HepG2 (cell line): ENCODE data around the gene FMNL1. TPM values are rescaled to one million over a fixed set of nuclear protein-coding genes. Genes with fewer than 3 reads are reported as not detected.

Experiments
- ATM ChIP-seq: fragments of 450-650 bp; IDR thresholded peaks from 2 replicates; pipeline ENCODE4 v1.7.1; 2017; ENCODE audit warnings: mild to moderate bottlenecking, borderline replicate concordance
- BCLAF1 ChIP-seq: fragments of 450-650 bp; IDR thresholded peaks from 2 replicates; pipeline ENCODE4 v1.6.1; 2017; ENCODE audit warnings: mild to moderate bottlenecking
- EED ChIP-seq: sonication (generic); formaldehyde crosslinking; IDR thresholded peaks from 2 replicates; pipeline ENCODE4 v1.5.0; 2020; ENCODE audit warnings: mild to moderate bottlenecking, missing genetic modification reagents
- GABPA ChIP-seq, 2 experiments: IDR thresholded peaks; 2 replicates each; pipeline ENCODE4 v1.6.1; 2011 to 2016; ENCODE audit warnings: low read depth in 2 of 2, low read length in 1 of 2, missing biosample characterization in 1 of 2, missing genetic modification characterization in 1 of 2
- GABPB1 ChIP-seq: IDR thresholded peaks from 2 replicates; pipeline ENCODE4 v1.6.1; 2016; ENCODE audit warnings: mild to moderate bottlenecking, missing genetic modification reagents, moderate library complexity, missing compliant biosample characterization
- HOXA7 ChIP-seq: sonication (generic); formaldehyde crosslinking; IDR thresholded peaks from 2 replicates; pipeline ENCODE4 v1.8.1; 2022; ENCODE audit warnings: mild to moderate bottlenecking, missing genetic modification reagents, moderate library complexity
- LCORL ChIP-seq, 2 experiments: fragments of 450-650 bp in 1 of 2; sonication (generic) in 1 of 2; formaldehyde crosslinking in 1 of 2; IDR thresholded peaks; 2 replicates each; pipeline versions ENCODE4 v1.5.0 to v1.6.1; 2017 to 2020; ENCODE audit warnings: antibody characterized with exemption in 1 of 2, missing genetic modification reagents in 1 of 2
- NCOR1 ChIP-seq: fragments of 200-600 bp; sonication (generic); IDR thresholded peaks from 2 replicates; pipeline ENCODE4 v1.7.0; 2017; ENCODE audit warnings: antibody characterized with exemption, low read length, borderline replicate concordance
- PHB2 ChIP-seq: fragments of 450-650 bp; IDR thresholded peaks from 2 replicates; pipeline ENCODE4 v1.6.1; 2018; ENCODE audit not compliant: partially characterized antibody
- PHF20 ChIP-seq: sonication (generic); formaldehyde crosslinking; IDR thresholded peaks from 2 replicates; pipeline ENCODE4 v1.5.0; 2020; ENCODE audit warnings: mild to moderate bottlenecking, missing genetic modification reagents
- PITX1 ChIP-seq: sonication (generic); formaldehyde crosslinking; IDR thresholded peaks from 2 replicates; pipeline ENCODE4 v1.5.1; 2020; ENCODE audit warnings: mild to moderate bottlenecking, missing genetic modification reagents
- PRDM15 ChIP-seq: sonication (generic); formaldehyde crosslinking; IDR thresholded peaks from 2 replicates; pipeline ENCODE4 v1.4.0; 2020; ENCODE audit warnings: missing genetic modification reagents
- ZBTB4 ChIP-seq: sonication (generic); formaldehyde crosslinking; IDR thresholded peaks from 2 replicates; pipeline ENCODE4 v1.4.0; 2020; ENCODE audit warnings: missing genetic modification reagents, mild to moderate bottlenecking, borderline replicate concordance
- ZNF331 ChIP-seq: sonication (generic); formaldehyde crosslinking; IDR thresholded peaks from 2 replicates; pipeline ENCODE4 v1.4.0; 2020; ENCODE audit warnings: missing genetic modification reagents
- ZNF513 ChIP-seq: sonication (generic); formaldehyde crosslinking; conservative IDR thresholded peaks from 2 replicates; pipeline ENCODE4 v1.5.0; 2020; ENCODE audit warnings: missing genetic modification reagents
- ZNF552 ChIP-seq: sonication (generic); formaldehyde crosslinking; IDR thresholded peaks from 2 replicates; pipeline ENCODE4 v1.9.0; 2022; ENCODE audit warnings: missing genetic modification reagents, mild to moderate bottlenecking, borderline replicate concordance
- ZNF883 ChIP-seq: sonication (generic); formaldehyde crosslinking; IDR thresholded peaks from 2 replicates; pipeline ENCODE4 v1.5.1; 2020; ENCODE audit warnings: mild to moderate bottlenecking, missing genetic modification reagents; ENCODE audit errors: not compliant biosample characterization
- polyA plus RNA-seq, 8 experiments: library from polyadenylated mRNA; depleted of rRNA in 3 of 8; stranded (reverse) in 7 of 8; unstranded in 1 of 8; fragments of >200 nt; fragmentation: Illumina TruSeq in 4 of 8; extraction: Trizol in 4 of 8; gene quantifications; 2 replicates each; pipeline versions ENCODE4 v1.2.1 to v1.2.3, GENCODE V29; 2011 to 2016; ENCODE audit warnings: low read depth in 4 of 8, missing spikeins in 1 of 8, mixed read lengths in 1 of 8; ENCODE audit not compliant: insufficient read depth in 1 of 8
- total RNA-seq, 5 experiments: library from RNA; depleted of rRNA; stranded (reverse); fragments of >200 nt; fragmentation: Illumina TruSeq; extraction: Trizol; gene quantifications; 2 replicates each; pipeline ENCODE4 v1.2.3, GENCODE V29; 2016; ENCODE audit warnings: low read depth in 1 of 5

FMNL1 gene
- total and polyA plus RNA-seq, 2 of the 13 experiments (the other 11 are each of a cell fraction or from before 2014, with no cell fraction given): 0.53 to 0.70 TPM

- TF ChIP-seq ZBTB4 (CRISPR knock-in tag) (no peak), PITX1 (CRISPR knock-in tag) (peak; percentile 82), EED (CRISPR knock-in tag) (peak; percentile 74; the same call in 1 of the 2 replicates), ATM (no peak), PRDM15 (CRISPR knock-in tag) (no peak), ZNF513 (CRISPR knock-in tag) (no peak), ZNF883 (no peak), LCORL (IDR thresholded peaks at IDR 0.05) (no peak), LCORL (CRISPR knock-in tag; IDR thresholded peaks at IDR 0.05) (peak; percentile 91), PHB2 (no peak), GABPA (IDR thresholded peaks at IDR 0.05; ENCODE audit: low read depth, low read length) (peak; percentile 60), GABPA (CRISPR knock-in tag; IDR thresholded peaks at IDR 0.05; ENCODE audit: low read depth) (peak; percentile 91), ZNF331 (CRISPR knock-in tag) (peak; percentile 71; the same call in 1 of the 2 replicates), NCOR1 (peak; percentile 36; the same call in 1 of the 2 replicates), HOXA7 (CRISPR knock-in tag) (no peak), GABPB1 (peak; percentile 94), ZNF552 (no peak), PHF20 (peak; percentile 59), BCLAF1 (no peak)
Measured at GRCh38 chr17:45172541-45173286, 49.0 kb upstream of the FMNL1 start (continued).
